Fibroblast of lung (primary cell): ENCODE results near the gene TMEM154. TPM values are rescaled to one million over a fixed set of nuclear protein-coding genes. Genes with fewer than 3 reads are reported as not detected.

Experiments used
- DNase-seq, 2 donors: peaks; one replicate each; pipeline versions ENCODE4 v3.0.0 to v3.0.0-alpha.2; 2010; ENCODE audit warnings: low read depth in 2 of 2
- H2AFZ ChIP-seq: 2 replicates; pipeline ENCODE4 v1.5.1; 2012; ENCODE audit warnings: low read length, control low read depth, inconsistent platforms
- H3K27ac ChIP-seq: 2 replicates; pipeline ENCODE4 v1.5.1; 2011; ENCODE audit warnings: low read length, control low read depth; ENCODE audit not compliant: insufficient read depth
- H3K27me3 ChIP-seq: 2 replicates; pipeline ENCODE4 v1.5.1; 2011; ENCODE audit warnings: mild to moderate bottlenecking, low read length; ENCODE audit not compliant: control insufficient read depth, insufficient read depth
- H3K36me3 ChIP-seq: 2 replicates; pipeline ENCODE4 v1.5.1; 2011; ENCODE audit warnings: low read length; ENCODE audit not compliant: control insufficient read depth, insufficient read depth
- H3K4me1 ChIP-seq: 2 replicates; pipeline ENCODE4 v1.5.1; 2011; ENCODE audit warnings: low read length; ENCODE audit not compliant: control insufficient read depth, insufficient read depth; ENCODE audit errors: extremely low read depth
- H3K4me2 ChIP-seq: 2 replicates; pipeline ENCODE4 v1.5.1; 2011; ENCODE audit warnings: low read length, control low read depth; ENCODE audit not compliant: insufficient read depth; ENCODE audit errors: extremely low read depth
- H3K4me3 ChIP-seq, 4 experiments: fragments of 200-600 bp in 1 of 4; sonication (generic) in 1 of 4; replicated peaks in 1 of 4; 2 replicates each; pipeline ENCODE4 v1.5.1; 2011 to 2016; ENCODE audit warnings: low read length in 4 of 4, low read depth in 3 of 4, mild to moderate bottlenecking in 3 of 4, control low read depth in 2 of 4, inconsistent platforms in 1 of 4, mixed read lengths in 1 of 4; ENCODE audit not compliant: insufficient read depth in 1 of 4; ENCODE audit errors: control extremely low read depth in 1 of 4
- H3K79me2 ChIP-seq: 2 replicates; pipeline ENCODE4 v1.5.1; 2012; ENCODE audit warnings: mild to moderate bottlenecking, low read length, inconsistent platforms; ENCODE audit not compliant: control insufficient read depth, insufficient read depth
- H3K9ac ChIP-seq: 2 replicates; pipeline ENCODE4 v1.5.1; 2011; ENCODE audit warnings: mild to moderate bottlenecking, low read length, control low read depth; ENCODE audit not compliant: insufficient read depth
- H3K9me3 ChIP-seq: 2 replicates; pipeline ENCODE4 v1.5.1; 2012; ENCODE audit warnings: low read depth, low read length; ENCODE audit not compliant: control insufficient read depth, insufficient read depth
- H4K20me1 ChIP-seq: 2 replicates; pipeline ENCODE4 v1.5.1; 2011; ENCODE audit warnings: low read length; ENCODE audit not compliant: control insufficient read depth, insufficient read depth; ENCODE audit errors: extremely low read depth
- EZH2 ChIP-seq: IDR thresholded peaks from 2 replicates; pipeline ENCODE4 v1.5.1; 2012; ENCODE audit warnings: low read length, control low read depth, mild to moderate bottlenecking; ENCODE audit errors: missing control alignments
- polyA plus RNA-seq, 2 donors: library from polyadenylated mRNA; depleted of rRNA in 1 of 2; stranded (reverse) in 1 of 2; unstranded in 1 of 2; fragments of >200 nt; gene quantifications; 2 replicates each; pipeline ENCODE4 v1.2.1, GENCODE V29; 2011 to 2012; ENCODE audit warnings: missing spikeins in 1 of 2
- total RNA-seq: library from RNA; depleted of rRNA; stranded (reverse); fragments of >200 nt; gene quantifications from 2 replicates; pipeline ENCODE4 v1.2.1, GENCODE V29; 2014
- TF ChIP-seq, protein P1 (sequence below), 2 donors: IDR thresholded peaks in 1 of 2; conservative IDR thresholded peaks in 1 of 2; 1 replicate in 1 of 2; 2 replicates in 1 of 2; pipeline ENCODE4 v1.5.1; 2011 to 2012; ENCODE audit warnings: low read length in 2 of 2, control low read depth in 1 of 2, inconsistent platforms in 1 of 2, low read depth in 1 of 2, mild to moderate bottlenecking in 1 of 2

The TMEM154 gene
- total and polyA plus RNA-seq, 2 donors (not counting 1 experiment from before 2014, with no cell fraction given) = 0.50 to 3.7 TPM

DNA sequence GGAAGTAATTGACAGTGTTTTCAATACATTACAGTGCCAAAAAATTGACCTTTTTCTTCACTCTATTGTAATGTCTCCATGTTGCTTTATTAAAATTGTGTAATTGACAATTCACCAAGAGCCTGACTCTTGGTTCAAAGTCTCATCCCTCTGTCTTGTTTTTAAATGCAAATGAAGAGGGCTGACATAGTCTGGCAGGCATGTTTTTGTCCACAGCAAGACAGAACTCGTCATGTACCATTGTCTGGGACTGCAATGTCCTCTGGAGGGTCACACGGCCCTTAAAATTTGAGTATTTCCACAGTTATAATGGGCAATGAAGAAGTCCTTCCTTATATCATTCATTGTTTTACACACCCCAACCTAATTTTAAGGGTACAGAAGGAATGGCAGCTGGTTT is 105.9 kb downstream of the TMEM154 start:
- Histone ChIP-seq H3K9ac (no peak overlapping the region), H3K79me2 (no peaks in the 10 kb centered on the region), H3K36me3 (no peaks in the 10 kb centered on the region), H3K4me3 (no peak overlapping the region), H3K4me1 (no peaks in the 10 kb centered on the region), H3K9me3 (no peaks in the 10 kb centered on the region), H4K20me1 (no peaks in the 10 kb centered on the region), H3K4me2 (no peak overlapping the region), H2AFZ (no peak overlapping the region), H3K27me3 (no peaks in the 10 kb centered on the region), H3K27ac (no peak overlapping the region)
- no peak for DNase-seq
- TF ChIP-seq, protein P1, sequence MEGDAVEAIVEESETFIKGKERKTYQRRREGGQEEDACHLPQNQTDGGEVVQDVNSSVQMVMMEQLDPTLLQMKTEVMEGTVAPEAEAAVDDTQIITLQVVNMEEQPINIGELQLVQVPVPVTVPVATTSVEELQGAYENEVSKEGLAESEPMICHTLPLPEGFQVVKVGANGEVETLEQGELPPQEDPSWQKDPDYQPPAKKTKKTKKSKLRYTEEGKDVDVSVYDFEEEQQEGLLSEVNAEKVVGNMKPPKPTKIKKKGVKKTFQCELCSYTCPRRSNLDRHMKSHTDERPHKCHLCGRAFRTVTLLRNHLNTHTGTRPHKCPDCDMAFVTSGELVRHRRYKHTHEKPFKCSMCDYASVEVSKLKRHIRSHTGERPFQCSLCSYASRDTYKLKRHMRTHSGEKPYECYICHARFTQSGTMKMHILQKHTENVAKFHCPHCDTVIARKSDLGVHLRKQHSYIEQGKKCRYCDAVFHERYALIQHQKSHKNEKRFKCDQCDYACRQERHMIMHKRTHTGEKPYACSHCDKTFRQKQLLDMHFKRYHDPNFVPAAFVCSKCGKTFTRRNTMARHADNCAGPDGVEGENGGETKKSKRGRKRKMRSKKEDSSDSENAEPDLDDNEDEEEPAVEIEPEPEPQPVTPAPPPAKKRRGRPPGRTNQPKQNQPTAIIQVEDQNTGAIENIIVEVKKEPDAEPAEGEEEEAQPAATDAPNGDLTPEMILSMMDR (conservative IDR thresholded peaks at IDR 0.05 in 1 of 2, IDR thresholded peaks at IDR 0.05 in 1 of 2; ENCODE audit: low read depth in 1 of 2, low read length in 2 of 2) = no peak
- no peak for TF ChIP-seq EZH2

GRCh38 chr4:152572417-152573086 is 107.2 kb downstream of the TMEM154 start:
- H3K4me1 ChIP-seq = no peaks in the 10 kb centered on the region
- DNase-seq = peak; percentile 75 to 78
- H3K9ac ChIP-seq = no peak overlapping the region
- H3K4me2 ChIP-seq = no peak overlapping the region
- H3K9me3 ChIP-seq = no peaks in the 10 kb centered on the region
- H3K36me3 ChIP-seq = no peaks in the 10 kb centered on the region
- TF ChIP-seq, protein P1 (conservative IDR thresholded peaks at IDR 0.05 in 1 of 2, IDR thresholded peaks at IDR 0.05 in 1 of 2; ENCODE audit: low read depth in 1 of 2, low read length in 2 of 2) = no peak
- no peak for TF ChIP-seq EZH2
- H3K27ac ChIP-seq = no peak overlapping the region
- no peaks in the 10 kb centered on the region for H3K27me3 ChIP-seq
- H3K79me2 ChIP-seq = no peaks in the 10 kb centered on the region
- no peaks in the 10 kb centered on the region for H4K20me1 ChIP-seq
- peak overlapping the region in 1 of 4 experiments; percentile 5 for H3K4me3 ChIP-seq
- H2AFZ ChIP-seq = no peak overlapping the region

GRCh38 chr4:152571770-152572169 is 108.0 kb downstream of the TMEM154 start:
- Histone ChIP-seq H3K9me3 (no peaks in the 10 kb centered on the region), H4K20me1 (no peaks in the 10 kb centered on the region), H3K4me3 (no peak overlapping the region), H3K27ac (no peak overlapping the region), H3K79me2 (no peaks in the 10 kb centered on the region), H3K36me3 (no peaks in the 10 kb centered on the region), H2AFZ (no peak overlapping the region), H3K4me2 (no peak overlapping the region), H3K27me3 (no peaks in the 10 kb centered on the region), H3K9ac (no peak overlapping the region), H3K4me1 (no peaks in the 10 kb centered on the region)
- no peak for TF ChIP-seq EZH2
- TF ChIP-seq, protein P1 (conservative IDR thresholded peaks at IDR 0.05 in 1 of 2, IDR thresholded peaks at IDR 0.05 in 1 of 2; ENCODE audit: low read depth in 1 of 2, low read length in 2 of 2) = no peak
- no peak for DNase-seq
